Adrenal gland (tissue), 19 donors: ENCODE data around the gene NDUFB3. TPM values are rescaled to one million over a fixed set of nuclear protein-coding genes. Genes with fewer than 3 reads are reported as not detected.
"Not testable (repeated sequence)": the region's sequence is repeated elsewhere in the genome, so short reads cannot be mapped to it uniquely, and the experiment has no call there.

Experiments used
- DNase-seq, 7 donors: peaks; one replicate each; pipeline ENCODE4 v3.0.0-alpha.2; 2019 to 2020
- H3K27ac ChIP-seq, 5 donors: fragments of 200-600 bp; sonication (generic) in 4 of 5; 1 replicate in 3 of 5; 2 replicates in 2 of 5; pipeline versions ENCODE4 v1.5.1 to v1.8.0; 2016 to 2020; ENCODE audit warnings: mild to moderate bottlenecking in 1 of 5
- H3K27me3 ChIP-seq: fragments of 200-600 bp; 2 replicates; pipeline ENCODE4 v1.8.0; 2021
- H3K36me3 ChIP-seq, 2 donors: fragments of 200-600 bp; replicated peaks in 1 of 2; 1 replicate in 1 of 2; 2 replicates in 1 of 2; pipeline versions ENCODE4 v1.5.1 to v1.8.0; 2018 to 2022
- H3K4me1 ChIP-seq, 2 donors: fragments of 200-600 bp; replicated peaks in 1 of 2; 1 replicate in 1 of 2; 2 replicates in 1 of 2; pipeline versions ENCODE4 v1.5.1 to v1.8.0; 2018 to 2021
- H3K4me3 ChIP-seq, 4 donors: fragments of 200-600 bp; sonication (generic) in 3 of 4; one replicate each; pipeline ENCODE4 v1.5.1; 2016 to 2018
- H3K9me3 ChIP-seq, 3 donors: fragments of 200-600 bp; sonication (generic) in 1 of 3; replicated peaks in 1 of 3; 1 replicate in 2 of 3; 2 replicates in 1 of 3; pipeline versions ENCODE4 v1.5.1 to v1.8.0; 2016 to 2021
- POLR2A ChIP-seq, 2 donors: fragments of 450-650 bp; IDR thresholded peaks; one replicate each; pipeline ENCODE4 v1.6.1; 2017; ENCODE audit warnings: antibody characterized with exemption in 2 of 2, mild to moderate bottlenecking in 2 of 2, moderate library complexity in 1 of 2
- WGBS, 4 donors: extraction: QIAGEN DNeasy Blood & Tissue Kit in 2 of 4; methylation state at CpG; one replicate each; pipeline versions ENCODE4 v1.1.5 to v1.1.7; 2013 to 2017; 5-methylcytosine and 5-hydroxymethylcytosine counted together
- intact Hi-C, 2 donors: fragments of 100-400 bp; cut with DNase I; formaldehyde crosslinking; loops; one replicate each; pipeline versions ENCODE4 v1.14.1 to v1.15.0; 2022 to 2023
- long read RNA-seq, 10 donors: library from polyadenylated mRNA in 3 of 10; unstranded in 2 of 10; stranded (forward) in 1 of 10; transcript quantifications; one replicate each; pipeline ENCODE4 v2.0.0 and lab custom pipeline, GENCODE V29; 2021 to 2026
- polyA plus RNA-seq, 3 donors: library from polyadenylated mRNA; stranded (reverse); fragments of 200-250 nt in 2 of 3; fragments of 350-450 nt in 1 of 3; fragmentation: Illumina TruSeq in 1 of 3; extraction: RNeasy Lipid Tissue Mini Kit (QIAGEN cat#74804) in 1 of 3; gene quantifications; one replicate each; pipeline ENCODE4 v1.2.3, GENCODE V29; 2013 to 2014
- total RNA-seq, 9 donors: library from RNA; depleted of rRNA in 4 of 9; stranded (reverse); fragments of >200 nt in 4 of 9; fragments of 120-200 nt in 1 of 9; fragmentation: NEBNext Ultra II Directional in 1 of 9; extraction: Animal tissue kit (Norgen Biotek cat#: 25700) in 1 of 9; gene quantifications; one replicate each; pipeline versions ENCODE4 v1.1.0 to v1.2.4, GENCODE V29; 2013 to 2023
- TF ChIP-seq, protein P1 (sequence below), 6 experiments: fragments of 450-650 bp in 4 of 6; fragments of 200-600 bp in 2 of 6; sonication (generic) in 1 of 6; IDR thresholded peaks; 1 replicate in 5 of 6; 2 replicates in 1 of 6; pipeline versions ENCODE4 v1.5.1 to v1.8.0; 2016 to 2021; ENCODE audit warnings: antibody characterized with exemption in 6 of 6, mild to moderate bottlenecking in 2 of 6, moderate library complexity in 1 of 6
- donor health status: healthy with polysubstance abuse.
- donor health status: Bipolar disorder and iron deficiency.
- donor health status: DM: yes; HTN: yes; CAD: no.
- donor health status: DM: no; HTN: no; CAD: no.
- donor health status: DM: no; HTN: no; CAD: no.
- donor health status: DM: yes; HTN: yes; CAD: no.

NDUFB3 gene
- total RNA-seq (100 to 1,000 TPM in 5 of 9 donors, 10 to 100 TPM in 4; 34.5 to 193 (median 102) TPM), polyA plus RNA-seq (100 to 1,000 TPM in 1 of 3 donors, 10 to 100 TPM in 2; 55.6 to 189 (median 91.8) TPM)
- long read RNA-seq, donor 1, transcript NDUFB3-201 (3 exons, 755 nt): major isoform, 176 of 424 reads
- long read RNA-seq, donor 1, partial matches to known transcripts: 246 of 424 reads
- long read RNA-seq, donor 1, other reads (novel, unspliced or antisense): 0 of 424 reads
- long read RNA-seq, donor 2, transcript NDUFB3-201 (3 exons, 755 nt): major isoform, 136 of 309 reads
- long read RNA-seq, donor 2, partial matches to known transcripts: 173 of 309 reads
- long read RNA-seq, donor 2, other reads (novel, unspliced or antisense): 0 of 309 reads
- long read RNA-seq, donor 3, transcript NDUFB3-201 (3 exons, 755 nt): major isoform, 141 of 323 reads
- long read RNA-seq, donor 3, partial matches to known transcripts: 180 of 323 reads
- long read RNA-seq, donor 3, other reads (novel, unspliced or antisense): 0 of 323 reads
- long read RNA-seq, donor 4, transcript NDUFB3-201 (3 exons, 755 nt): major isoform, 73 of 79 reads
- long read RNA-seq, donor 4, partial matches to known transcripts: 4 of 79 reads
- long read RNA-seq, donor 4, other reads (novel, unspliced or antisense): 1 of 79 reads
- long read RNA-seq, donor 5, transcript NDUFB3-201 (3 exons, 755 nt): major isoform, 85 of 137 reads
- long read RNA-seq, donor 5, partial matches to known transcripts: 51 of 137 reads
- long read RNA-seq, donor 5, other reads (novel, unspliced or antisense): 0 of 137 reads
- long read RNA-seq, donor 6, transcript NDUFB3-201 (3 exons, 755 nt): major isoform, 74 of 82 reads
- long read RNA-seq, donor 6, partial matches to known transcripts: 6 of 82 reads
- long read RNA-seq, donor 6, other reads (novel, unspliced or antisense): 1 of 82 reads
- long read RNA-seq, donor 7, transcript NDUFB3-201 (3 exons, 755 nt): major isoform, 82 of 189 reads
- long read RNA-seq, donor 7, partial matches to known transcripts: 106 of 189 reads
- long read RNA-seq, donor 7, other reads (novel, unspliced or antisense): 0 of 189 reads
- long read RNA-seq, donor 8, transcript NDUFB3-201 (3 exons, 755 nt): major isoform, 153 of 353 reads
- long read RNA-seq, donor 8, partial matches to known transcripts: 197 of 353 reads
- long read RNA-seq, donor 8, other reads (novel, unspliced or antisense): 0 of 353 reads
- long read RNA-seq, donor 9, transcript NDUFB3-201 (3 exons, 755 nt): major isoform, 126 of 158 reads
- long read RNA-seq, donor 9, partial matches to known transcripts: 32 of 158 reads
- long read RNA-seq, donor 9, other reads (novel, unspliced or antisense): 0 of 158 reads
- long read RNA-seq, donor 10, transcript NDUFB3-201 (3 exons, 755 nt): major isoform, 65 of 71 reads
- long read RNA-seq, donor 10, partial matches to known transcripts: 5 of 71 reads
- long read RNA-seq, donor 10, other reads (novel, unspliced or antisense): 0 of 71 reads

DNA sequence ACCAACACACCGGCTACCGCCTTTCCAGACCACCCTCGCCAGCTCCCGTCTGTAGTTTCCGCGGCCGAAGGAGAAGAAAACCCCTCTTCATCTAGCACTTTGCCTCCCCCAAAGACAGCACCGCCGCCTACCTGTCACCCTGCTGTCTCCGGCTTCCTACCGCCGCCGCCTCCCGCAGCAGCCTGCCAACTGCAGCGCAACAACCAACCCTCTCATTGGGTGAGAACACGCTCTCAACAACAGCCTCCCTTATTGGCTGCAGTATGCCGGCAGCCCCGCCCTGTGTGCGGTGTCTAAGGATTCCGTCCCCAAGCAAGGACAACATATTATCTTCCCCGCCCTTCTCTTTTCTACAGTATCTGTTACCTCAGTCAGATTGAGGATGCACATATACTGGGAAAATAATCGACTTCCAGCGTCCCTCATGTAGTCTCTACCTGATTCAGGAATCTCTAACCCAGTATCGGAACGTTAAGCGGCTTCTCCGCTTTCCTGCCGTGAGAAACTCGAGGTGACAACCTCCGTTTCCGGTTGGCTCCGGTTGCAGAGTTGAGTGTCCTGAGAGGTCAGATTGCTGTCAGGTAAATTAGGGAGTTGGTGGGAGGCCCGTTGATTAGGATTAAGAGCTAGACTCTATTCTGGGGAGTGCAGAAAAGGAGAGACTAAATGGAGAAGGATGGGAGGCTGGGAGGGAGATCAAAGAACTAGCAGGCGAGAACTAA lies at the start of gene NDUFB3, which contains the start of gene HYCC2:
NDUFB3 (plus strand) TSS at position 523 of the 722 bp plus-strand sequence. CDS start 6,882 bp downstream, outside the sequence.
HYCC2 (minus strand) TSS at position 193 of the 722 bp plus-strand sequence. CDS start 47,662 bp downstream, outside the sequence.
- intact Hi-C loops: loop anchor here (5.0 to 10.0 kb wide), 2 partner anchors 86 to 103 kb away; no protein-coding TSS in a partner anchor
- 0 to 1% (median 0%) methylated on average over 21 to 34 of the region's 34 CpGs for WGBS, 4 donors

DNA sequence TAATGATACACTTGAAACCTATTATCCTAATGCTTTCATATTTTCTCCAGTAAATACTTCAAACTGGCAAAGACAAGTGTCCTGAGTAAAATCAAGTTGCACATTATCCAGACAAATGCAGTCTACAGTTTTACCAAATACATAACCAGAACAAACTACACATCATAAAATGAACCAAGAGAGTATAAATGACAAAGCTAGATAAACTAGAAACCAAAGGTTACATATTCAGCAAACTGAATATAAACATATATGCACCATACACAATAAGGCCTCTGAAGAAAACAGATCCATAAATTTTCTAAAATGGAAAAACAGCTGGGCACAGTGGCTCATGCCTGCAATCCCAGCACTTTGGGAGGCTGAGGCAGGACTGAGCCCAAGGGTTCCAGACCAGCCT lies 47.3 kb upstream of the NDUFB3 start:
- Histone ChIP-seq H3K4me3 (no peak overlapping the region), H3K27ac (no peak overlapping the region), H3K4me1 (peaks cover 0 to 5% of the 10 kb centered on the region in 2 donors), H3K9me3 (no peaks in the 10 kb centered on the region), H3K36me3 (no peaks in the 10 kb centered on the region), H3K27me3 (no peaks in the 10 kb centered on the region)
- TF ChIP-seq, protein P1, sequence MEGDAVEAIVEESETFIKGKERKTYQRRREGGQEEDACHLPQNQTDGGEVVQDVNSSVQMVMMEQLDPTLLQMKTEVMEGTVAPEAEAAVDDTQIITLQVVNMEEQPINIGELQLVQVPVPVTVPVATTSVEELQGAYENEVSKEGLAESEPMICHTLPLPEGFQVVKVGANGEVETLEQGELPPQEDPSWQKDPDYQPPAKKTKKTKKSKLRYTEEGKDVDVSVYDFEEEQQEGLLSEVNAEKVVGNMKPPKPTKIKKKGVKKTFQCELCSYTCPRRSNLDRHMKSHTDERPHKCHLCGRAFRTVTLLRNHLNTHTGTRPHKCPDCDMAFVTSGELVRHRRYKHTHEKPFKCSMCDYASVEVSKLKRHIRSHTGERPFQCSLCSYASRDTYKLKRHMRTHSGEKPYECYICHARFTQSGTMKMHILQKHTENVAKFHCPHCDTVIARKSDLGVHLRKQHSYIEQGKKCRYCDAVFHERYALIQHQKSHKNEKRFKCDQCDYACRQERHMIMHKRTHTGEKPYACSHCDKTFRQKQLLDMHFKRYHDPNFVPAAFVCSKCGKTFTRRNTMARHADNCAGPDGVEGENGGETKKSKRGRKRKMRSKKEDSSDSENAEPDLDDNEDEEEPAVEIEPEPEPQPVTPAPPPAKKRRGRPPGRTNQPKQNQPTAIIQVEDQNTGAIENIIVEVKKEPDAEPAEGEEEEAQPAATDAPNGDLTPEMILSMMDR (IDR thresholded peaks at IDR 0.05): no peak
- no peak for TF ChIP-seq POLR2A (IDR thresholded peaks at IDR 0.05)
- intact Hi-C loops: no loop called here
- DNase-seq: no peak

More for the DNA sequence above, at the start of gene NDUFB3, which contains the start of gene HYCC2:
- peak within 1 kb of the TSS; percentile 73 to 96 (median 82) for H3K27ac ChIP-seq
- peak; percentile 92 to 97 (median 94) for DNase-seq
- no peaks in the 10 kb centered on the region for H3K36me3 ChIP-seq
- H3K27me3 ChIP-seq: no peaks in the 10 kb centered on the region
- TF ChIP-seq, protein P1 (IDR thresholded peaks at IDR 0.05): peak in 4 of 6 experiments; percentile 10 to 39 (median 28)
- peak; percentile 31 to 87 for TF ChIP-seq POLR2A (IDR thresholded peaks at IDR 0.05)
- H3K4me3 ChIP-seq: peak within 1 kb of the TSS; percentile 81 to 98 (median 92)
- no peaks in the 10 kb centered on the region for H3K9me3 ChIP-seq
- peaks cover 32 to 53% of the 10 kb centered on the region in 2 donors for H3K4me1 ChIP-seq

DNA sequence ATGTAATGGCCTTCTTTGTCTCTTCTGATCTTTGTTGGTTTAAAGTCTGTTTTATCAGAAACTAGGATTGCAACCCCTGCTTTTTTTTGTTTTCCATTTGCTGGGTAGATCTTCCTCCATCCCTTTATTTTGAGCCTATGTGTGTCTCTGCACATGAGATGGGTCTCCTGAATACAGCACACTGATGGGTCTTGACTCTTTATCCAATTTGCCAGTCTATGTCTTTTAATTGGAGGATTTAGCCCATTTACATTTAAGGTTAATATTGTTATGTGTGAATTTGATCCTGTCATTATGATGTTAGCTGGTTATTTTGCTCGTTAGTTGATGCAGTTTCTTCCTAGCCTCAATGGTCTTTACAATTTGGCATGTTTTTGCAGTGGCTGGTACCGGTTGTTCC lies 37.4 kb upstream of the NDUFB3 start:
- H3K4me3 ChIP-seq, DNase-seq, H3K36me3 ChIP-seq, H3K27ac ChIP-seq, intact Hi-C loops, H3K27me3 ChIP-seq, H3K4me1 ChIP-seq, H3K9me3 ChIP-seq: not testable (repeated sequence)
- 91 to 100% (median 100%) methylated on average over 1 to 2 of the region's 2 CpGs for WGBS, 4 donors

DNA sequence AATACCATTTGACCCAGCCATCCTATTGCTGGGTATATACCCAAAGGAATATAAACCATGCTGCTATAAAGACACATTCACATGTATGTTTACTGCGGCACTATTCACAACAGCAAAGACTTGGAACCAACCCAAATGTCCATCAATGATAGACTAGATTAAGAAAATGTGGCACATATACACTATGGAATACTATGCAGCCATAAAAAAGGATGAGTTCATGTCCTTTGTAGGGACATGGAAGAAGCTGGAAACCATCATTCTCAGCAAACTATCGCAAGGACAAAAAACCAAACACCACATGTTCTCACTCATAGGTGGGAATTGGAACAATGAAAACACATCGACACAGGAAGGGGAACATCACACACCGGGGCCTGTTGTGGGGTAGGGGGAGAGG lies 33.4 kb upstream of the NDUFB3 start:
- H3K36me3 ChIP-seq, H3K4me3 ChIP-seq, H3K4me1 ChIP-seq, H3K27me3 ChIP-seq, H3K9me3 ChIP-seq, H3K27ac ChIP-seq, intact Hi-C loops, DNase-seq: not testable (repeated sequence)
- WGBS, 4 donors: 91 to 98% (median 97%) methylated on average over 4 of the region's 4 CpGs
